NT2/D1 (cell line): ENCODE measurements around the gene ZNF283.
"Not testable (repeated sequence)": the region's sequence is repeated elsewhere in the genome, so short reads cannot be mapped to it uniquely, and the experiment has no call there.

Experiments
- DNase-seq: peaks from one replicate; pipeline ENCODE4 v3.0.0-alpha.2; 2011; ENCODE audit warnings: low read depth, low spot score
- H3K27me3 ChIP-seq: 2 replicates; pipeline ENCODE4 v1.6.0; 2011; ENCODE audit warnings: mild to moderate bottlenecking; ENCODE audit not compliant: insufficient read length, insufficient read depth
- H3K36me3 ChIP-seq: 2 replicates; pipeline ENCODE4 v1.6.1; 2011; ENCODE audit warnings: mild to moderate bottlenecking, low read length, mixed read lengths; ENCODE audit not compliant: insufficient read depth, insufficient read length
- H3K4me1 ChIP-seq: 2 replicates; pipeline ENCODE4 v1.5.1; 2011; ENCODE audit not compliant: insufficient read depth, insufficient read length
- H3K4me3 ChIP-seq: 2 replicates; pipeline ENCODE4 v1.5.1; 2011; ENCODE audit warnings: low read depth; ENCODE audit not compliant: insufficient read length
- H3K9ac ChIP-seq: 2 replicates; pipeline ENCODE4 v1.6.0; 2011; ENCODE audit warnings: low read depth; ENCODE audit not compliant: insufficient read length
- H3K9me3 ChIP-seq: 2 replicates; pipeline ENCODE4 v1.5.1; 2011; ENCODE audit warnings: mild to moderate bottlenecking, low read length; ENCODE audit not compliant: insufficient read depth
- SUZ12 ChIP-seq: IDR thresholded peaks from 2 replicates; pipeline ENCODE4 v1.6.1; 2011; ENCODE audit not compliant: insufficient read length, insufficient read depth; ENCODE audit errors: extremely low read depth
- YY1 ChIP-seq: IDR thresholded peaks from 2 replicates; pipeline ENCODE4 v1.6.1; 2011; ENCODE audit not compliant: insufficient read length, insufficient read depth
- ZNF274 ChIP-seq: IDR thresholded peaks from 2 replicates; pipeline ENCODE4 v1.6.1; 2011; ENCODE audit warnings: mild to moderate bottlenecking, low read depth, low read length

The ZNF283 gene

GRCh38 chr19:43802216-43802951 lies 24.7 kb upstream of the ZNF283 start, which contains the start of gene LYPD5:
Gene LYPD5 (minus strand): TSS chr19:43802447. CDS start chr19:43802380, 67 bp downstream.
- Histone ChIP-seq H3K27me3 (peaks cover 18% of the 10 kb centered on the region), H3K4me1 (peaks cover 3% of the 10 kb centered on the region), H3K9ac (no peak within 1 kb of the TSS), H3K36me3 (no peaks in the 10 kb centered on the region), H3K4me3 (no peak within 1 kb of the TSS), H3K9me3 (no peaks in the 10 kb centered on the region)
- no peak for DNase-seq
- TF ChIP-seq SUZ12, result no peak
- TF ChIP-seq ZNF274, result no peak
- TF ChIP-seq YY1, result no peak

- no peaks in the 10 kb centered on the region for H3K36me3 ChIP-seq
- TF ChIP-seq SUZ12 (no peak), ZNF274 (no peak), YY1 (no peak)
- DNase-seq, result no peak
- H3K4me3 ChIP-seq, result no peak overlapping the region
- H3K27me3 ChIP-seq, result no peaks in the 10 kb centered on the region
- no peaks in the 10 kb centered on the region for H3K4me1 ChIP-seq
- no peaks in the 10 kb centered on the region for H3K9me3 ChIP-seq
- H3K9ac ChIP-seq, result no peak overlapping the region
Observed at GRCh38 chr19:43804432-43804831, 22.7 kb upstream of the ZNF283 start.

- H3K4me3 ChIP-seq, H3K27me3 ChIP-seq: not testable (repeated sequence)
Observed at GRCh38 chr19:43806401-43806800, 20.7 kb upstream of the ZNF283 start.

DNA sequence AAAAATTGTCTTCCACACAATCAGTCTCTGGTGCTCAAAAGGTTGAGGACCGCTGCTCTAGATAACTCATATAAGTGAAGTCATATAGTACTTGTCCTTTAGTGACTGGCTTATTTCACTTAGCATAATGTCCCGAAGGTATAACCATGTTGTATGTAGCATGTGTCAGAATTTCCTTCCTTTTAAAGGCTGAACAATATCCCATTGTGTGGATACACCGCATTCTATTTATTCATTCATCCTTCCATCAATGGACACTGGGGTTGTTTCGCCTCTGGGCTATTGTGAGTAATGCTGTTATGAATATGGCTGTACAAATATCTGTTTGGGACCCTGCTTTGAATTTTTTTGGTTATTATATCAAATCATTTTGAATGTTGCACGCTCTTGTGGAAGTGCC lies 20.3 kb upstream of the ZNF283 start:
- Histone ChIP-seq H3K9me3 (no peaks in the 10 kb centered on the region), H3K36me3 (no peaks in the 10 kb centered on the region), H3K9ac (no peak overlapping the region), H3K4me3 (no peak overlapping the region), H3K4me1 (no peaks in the 10 kb centered on the region), H3K27me3 (no peaks in the 10 kb centered on the region)
- no peak for TF ChIP-seq ZNF274
- no peak for TF ChIP-seq SUZ12
- TF ChIP-seq YY1, result no peak
- DNase-seq, result no peak

More at GRCh38 chr19:43806401-43806800, 20.7 kb upstream of the ZNF283 start:
- H3K4me1 ChIP-seq, H3K36me3 ChIP-seq, DNase-seq, H3K9me3 ChIP-seq, H3K9ac ChIP-seq: not testable (repeated sequence)

DNA sequence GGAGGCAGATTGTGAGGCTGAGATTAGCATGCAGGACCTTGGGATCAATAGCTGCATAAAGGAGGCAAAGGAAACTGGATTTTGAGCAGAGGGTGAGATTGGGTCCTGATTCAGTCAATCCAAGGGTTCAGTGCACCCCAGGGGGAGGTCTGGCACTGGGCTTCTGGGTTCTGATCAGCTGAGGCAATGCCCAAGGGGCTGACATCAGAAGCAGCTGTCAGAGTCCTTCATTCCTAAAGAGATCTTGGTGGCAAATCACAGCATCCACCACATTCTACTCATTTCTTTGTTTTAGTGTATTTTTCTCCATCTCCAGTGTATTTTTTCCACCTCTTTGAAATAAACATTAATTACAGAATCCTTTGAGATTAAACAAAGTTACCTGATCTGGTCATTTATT lies 19.5 kb upstream of the ZNF283 start:
- Histone ChIP-seq H3K9ac (no peak overlapping the region), H3K27me3 (no peaks in the 10 kb centered on the region), H3K4me1 (no peaks in the 10 kb centered on the region), H3K9me3 (no peaks in the 10 kb centered on the region), H3K36me3 (no peaks in the 10 kb centered on the region), H3K4me3 (no peak overlapping the region)
- no peak for TF ChIP-seq ZNF274
- TF ChIP-seq YY1, result no peak
- no peak for TF ChIP-seq SUZ12
- DNase-seq, result no peak

DNA sequence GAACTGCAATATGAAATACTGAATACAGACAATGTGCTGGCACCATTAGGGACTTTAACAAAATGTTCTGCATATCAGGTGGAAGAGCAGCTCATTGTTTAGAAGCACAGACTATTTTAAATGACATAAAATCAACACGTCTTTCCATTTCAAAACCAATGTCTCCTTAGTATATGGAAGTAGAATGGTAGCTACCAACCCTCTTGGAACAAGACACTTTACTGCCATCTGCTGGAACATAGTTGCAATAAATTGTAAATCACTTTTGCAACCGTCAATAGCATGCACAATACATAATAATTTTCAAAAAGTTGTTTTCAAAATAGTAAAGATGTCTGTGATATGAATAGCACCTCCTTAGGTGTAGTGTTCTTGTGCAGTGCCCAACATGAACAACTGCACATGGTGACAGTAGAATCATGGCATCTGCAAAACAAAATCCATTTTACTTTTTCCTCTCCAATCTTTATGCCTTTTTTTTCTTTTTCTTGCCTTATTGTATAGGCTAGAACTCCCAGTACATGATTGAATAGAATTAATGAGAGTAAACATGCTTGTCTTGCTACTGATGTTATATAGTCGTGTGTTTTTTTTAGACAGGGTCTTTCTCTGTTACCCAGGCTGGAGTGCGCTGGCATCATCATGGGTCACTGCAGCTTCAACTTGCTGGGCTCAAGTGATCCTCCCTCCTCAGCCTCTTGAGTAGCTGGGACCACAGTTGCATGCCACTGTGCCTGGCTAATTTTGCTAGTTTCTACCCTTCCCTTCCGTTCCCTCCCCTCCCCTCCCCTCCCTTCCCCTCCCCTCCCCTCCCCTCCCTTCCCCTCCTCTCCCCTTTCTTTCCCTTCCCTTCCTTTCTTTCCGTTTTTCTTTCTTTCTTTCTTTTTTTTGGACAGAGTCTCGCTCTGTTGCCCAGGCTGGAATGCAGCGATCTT lies 17.1 kb upstream of the ZNF283 start:
- no peak overlapping the region for H3K9ac ChIP-seq
- TF ChIP-seq YY1, result no peak
- no peak for TF ChIP-seq ZNF274
- TF ChIP-seq SUZ12, result no peak
- no peak for DNase-seq
- H3K9me3 ChIP-seq, result no peaks in the 10 kb centered on the region
- H3K36me3 ChIP-seq, result no peaks in the 10 kb centered on the region
- no peaks in the 10 kb centered on the region for H3K4me1 ChIP-seq
- H3K4me3 ChIP-seq, result no peak overlapping the region
- no peaks in the 10 kb centered on the region for H3K27me3 ChIP-seq

GRCh38 chr19:43811837-43812236 lies 15.3 kb upstream of the ZNF283 start:
- H3K4me3 ChIP-seq, result no peak overlapping the region
- TF ChIP-seq ZNF274, result no peak
- no peak for TF ChIP-seq YY1
- TF ChIP-seq SUZ12, result no peak
- no peak overlapping the region for H3K9ac ChIP-seq
- no peaks in the 10 kb centered on the region for H3K36me3 ChIP-seq
- DNase-seq, result no peak
- no peaks in the 10 kb centered on the region for H3K27me3 ChIP-seq
- no peaks in the 10 kb centered on the region for H3K4me1 ChIP-seq
- no peaks in the 10 kb centered on the region for H3K9me3 ChIP-seq
